SK-N-MC (cell line): Measurements from ENCODE around the gene ATP6V1C2.
A peak's percentile ranks its signal among the peaks of the same experiment; 100 is the strongest.
"Not testable (repeated sequence)": the region's sequence is repeated elsewhere in the genome, so short reads cannot be mapped to it uniquely, and the experiment has no call there.

Experiments
- DNase-seq: peaks from one replicate; pipeline ENCODE4 v3.0.0-alpha.2; 2011; ENCODE audit warnings: low read depth, low spot score
- H3K27ac ChIP-seq: fragments of 200-600 bp; sonication (generic); 2 replicates; pipeline ENCODE4 v1.5.1; 2016; ENCODE audit warnings: mixed run types
- H3K36me3 ChIP-seq: fragments of 200-600 bp; sonication (generic); 2 replicates; pipeline ENCODE4 v1.6.1; 2017; ENCODE audit warnings: antibody characterized with exemption, low read length, mixed read lengths; ENCODE audit not compliant: insufficient read depth
- H3K4me3 ChIP-seq: fragments of 200-600 bp; sonication (generic); 2 replicates; pipeline ENCODE4 v1.5.1; 2016
- H3K9ac ChIP-seq: fragments of 200-600 bp; sonication (generic); 2 replicates; pipeline ENCODE4 v1.8.0; 2017; ENCODE audit warnings: mixed run types, mixed read lengths; ENCODE audit not compliant: insufficient read length
- H3K9me3 ChIP-seq: fragments of 200-600 bp; sonication (generic); 2 replicates; pipeline ENCODE4 v1.6.1; 2017; ENCODE audit warnings: low read depth, mild to moderate bottlenecking, antibody characterized with exemption, low read length, moderate library complexity, mixed read lengths
- EZH2 ChIP-seq: fragments of 200-600 bp; sonication (generic); IDR thresholded peaks from one replicate; pipeline ENCODE4 v1.6.1; 2017; ENCODE audit warnings: antibody characterized with exemption
- FOXP2 ChIP-seq: optimal IDR thresholded peaks from 2 replicates; pipeline ENCODE3; 2011; ENCODE audit warnings: mild to moderate bottlenecking, moderate library complexity; ENCODE audit not compliant: insufficient read depth; ENCODE audit errors: extremely low read length, control extremely low read depth
- POLR2AphosphoS5 ChIP-seq: IDR thresholded peaks from 2 replicates; pipeline ENCODE4 v1.6.1; 2012; ENCODE audit warnings: mild to moderate bottlenecking, low read depth, low read length, borderline replicate concordance

Gene ATP6V1C2

GRCh38 chr2:10777111-10777841 is 55.8 kb downstream of the ATP6V1C2 start:
- peaks cover 25% of the 10 kb centered on the region for H3K36me3 ChIP-seq
- TF ChIP-seq EZH2: no peak
- no peak for TF ChIP-seq FOXP2
- TF ChIP-seq POLR2AphosphoS5: no peak
- no peak overlapping the region for H3K4me3 ChIP-seq
- DNase-seq: no peak
- H3K27ac ChIP-seq: no peak overlapping the region
- H3K9me3 ChIP-seq: no peaks in the 10 kb centered on the region
- H3K9ac ChIP-seq: no peak overlapping the region

GRCh38 chr2:10777842-10778723 is 56.7 kb downstream of the ATP6V1C2 start:
- no peak overlapping the region for H3K4me3 ChIP-seq
- H3K36me3 ChIP-seq: peaks cover 32% of the 10 kb centered on the region
- TF ChIP-seq POLR2AphosphoS5 (no peak), EZH2 (no peak), FOXP2 (no peak)
- H3K27ac ChIP-seq: no peak overlapping the region
- H3K9me3 ChIP-seq: no peaks in the 10 kb centered on the region
- no peak overlapping the region for H3K9ac ChIP-seq
- no peak for DNase-seq

GRCh38 chr2:10778724-10779115 is 57.3 kb downstream of the ATP6V1C2 start:
- DNase-seq: no peak
- Histone ChIP-seq H3K9me3 (no peaks in the 10 kb centered on the region), H3K4me3 (no peak overlapping the region), H3K36me3 (peaks cover 39% of the 10 kb centered on the region), H3K9ac (no peak overlapping the region), H3K27ac (no peak overlapping the region)
- TF ChIP-seq POLR2AphosphoS5 (no peak), FOXP2 (no peak)

- Histone ChIP-seq H3K27ac (no peak overlapping the region), H3K4me3 (no peak overlapping the region), H3K9ac (no peak overlapping the region), H3K9me3 (no peaks in the 10 kb centered on the region), H3K36me3 (peaks cover 51% of the 10 kb centered on the region)
- no peak for DNase-seq
- TF ChIP-seq FOXP2 (no peak), EZH2 (no peak), POLR2AphosphoS5 (no peak)
Measured at GRCh38 chr2:10779776-10780490, 58.5 kb downstream of the ATP6V1C2 start.

DNA sequence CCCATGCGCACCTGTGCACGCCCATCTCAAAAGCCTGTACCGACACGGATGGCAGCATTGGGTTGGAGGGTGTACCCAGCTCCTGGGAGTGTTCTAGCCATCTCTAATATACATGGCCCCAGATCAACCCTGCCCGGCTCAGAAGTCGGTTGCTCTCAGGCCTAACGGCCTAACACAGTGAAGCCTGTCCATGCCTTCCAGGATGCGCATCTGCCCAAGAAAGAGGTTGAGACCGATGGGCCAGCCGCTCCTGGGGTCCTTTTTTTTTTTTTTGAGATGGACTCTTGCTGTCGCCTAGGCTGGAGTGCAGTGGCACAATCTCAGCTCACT is 59.0 kb downstream of the ATP6V1C2 start:
- H3K9me3 ChIP-seq: no peaks in the 10 kb centered on the region
- H3K27ac ChIP-seq: no peak overlapping the region
- DNase-seq: no peak
- H3K4me3 ChIP-seq: no peak overlapping the region
- TF ChIP-seq FOXP2 (no peak), EZH2 (no peak), POLR2AphosphoS5 (no peak)
- no peak overlapping the region for H3K9ac ChIP-seq
- H3K36me3 ChIP-seq: peaks cover 56% of the 10 kb centered on the region

- not testable (repeated sequence) for DNase-seq, H3K9me3 ChIP-seq, H3K9ac ChIP-seq, H3K4me3 ChIP-seq, H3K27ac ChIP-seq
- H3K36me3 ChIP-seq: peaks cover 60% of the 10 kb centered on the region
Measured at GRCh38 chr2:10780821-10781220, 59.4 kb downstream of the ATP6V1C2 start.

GRCh38 chr2:10781746-10782145 is 60.3 kb downstream of the ATP6V1C2 start:
- Histone ChIP-seq H3K36me3 (peaks cover 67% of the 10 kb centered on the region), H3K27ac (0 out of 2 replicates have a peak overlapping the region, but pooled peaks have one; percentile 19), H3K9me3 (no peaks in the 10 kb centered on the region), H3K9ac (no peak overlapping the region), H3K4me3 (no peak overlapping the region)
- TF ChIP-seq POLR2AphosphoS5: no peak
- no peak for DNase-seq

DNA sequence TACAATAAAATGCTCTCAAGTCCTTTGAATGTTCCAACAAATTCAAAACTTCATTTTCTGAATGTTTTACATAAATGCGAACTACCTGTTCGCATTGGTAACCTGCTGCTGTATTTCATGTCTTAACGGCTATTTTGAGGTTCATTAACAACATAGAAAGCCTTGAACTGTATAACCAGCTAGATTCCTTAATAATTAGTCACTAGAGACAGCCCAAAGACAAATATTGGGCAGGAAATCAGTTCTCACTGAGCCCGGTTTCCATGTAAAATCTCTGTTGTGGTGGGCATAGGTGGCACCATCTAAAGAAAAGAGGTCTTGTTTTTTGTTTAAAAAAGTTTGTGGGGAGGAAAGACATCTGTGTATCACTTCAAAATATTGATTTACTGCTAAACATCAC is 62.0 kb downstream of the ATP6V1C2 start:
- Histone ChIP-seq H3K4me3 (no peak overlapping the region), H3K27ac (no peak overlapping the region), H3K9me3 (no peaks in the 10 kb centered on the region), H3K36me3 (peaks cover 81% of the 10 kb centered on the region), H3K9ac (no peak overlapping the region)
- TF ChIP-seq FOXP2: no peak
- no peak for TF ChIP-seq EZH2
- no peak for TF ChIP-seq POLR2AphosphoS5
- no peak for DNase-seq

DNA sequence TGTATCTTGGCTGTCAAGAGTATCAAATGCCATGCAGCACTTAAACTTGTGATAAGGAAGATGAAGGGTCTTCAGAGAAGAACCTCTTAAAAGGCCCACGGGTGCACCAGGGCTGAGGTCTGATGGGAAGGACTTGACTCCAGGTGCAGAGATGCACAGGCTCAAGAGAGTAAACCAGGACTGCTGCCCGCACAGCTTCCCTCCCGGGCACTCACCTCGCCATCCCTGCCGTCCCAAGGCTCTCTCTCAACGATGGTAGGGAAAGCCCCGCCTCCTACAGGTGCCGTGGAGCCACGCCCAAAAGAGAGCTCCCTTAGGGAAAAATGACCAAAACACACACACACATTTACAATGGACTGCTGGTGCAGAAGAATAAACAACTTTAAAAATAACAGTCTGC is 63.3 kb downstream of the ATP6V1C2 start:
- H3K9ac ChIP-seq: no peak overlapping the region
- TF ChIP-seq POLR2AphosphoS5: no peak
- no peak for TF ChIP-seq EZH2
- no peak for TF ChIP-seq FOXP2
- H3K36me3 ChIP-seq: peaks cover 90% of the 10 kb centered on the region
- H3K27ac ChIP-seq: no peak overlapping the region
- no peak for DNase-seq
- no peak overlapping the region for H3K4me3 ChIP-seq
- H3K9me3 ChIP-seq: no peaks in the 10 kb centered on the region
